Stomach (tissue), 9 donors: ENCODE results near the gene PRL. TPM values are rescaled to one million over a fixed set of nuclear protein-coding genes. Genes with fewer than 3 reads are reported as not detected.

ENCODE experiments used
- DNase-seq, 2 donors: peaks; one replicate each; pipeline versions ENCODE4 v3.0.0 to v3.0.0-alpha.2; 2013 to 2019
- H3K27ac ChIP-seq, 5 donors: fragments of 200-600 bp in 4 of 5; sonication (generic) in 4 of 5; one replicate each; pipeline ENCODE4 v1.5.1; 2013 to 2019; ENCODE audit warnings: mild to moderate bottlenecking in 1 of 5, moderate library complexity in 1 of 5
- H3K27me3 ChIP-seq, 3 donors: fragments of 200-600 bp; sonication (generic); one replicate each; pipeline ENCODE4 v1.5.1; 2017 to 2019; ENCODE audit warnings: mixed run types in 1 of 3
- H3K36me3 ChIP-seq, 4 donors: fragments of 200-600 bp; sonication (generic); 1 replicate in 3 of 4; 2 replicates in 1 of 4; pipeline ENCODE4 v1.5.1; 2016 to 2019
- H3K4me1 ChIP-seq, 4 donors: fragments of 200-600 bp; sonication (generic); one replicate each; pipeline ENCODE4 v1.5.1; 2016 to 2019
- H3K4me3 ChIP-seq, 4 donors: fragments of 200-600 bp; sonication (generic) in 3 of 4; one replicate each; pipeline ENCODE4 v1.5.1; 2016 to 2019; ENCODE audit warnings: mild to moderate bottlenecking in 1 of 4
- H3K9me3 ChIP-seq, 4 donors: fragments of 200-600 bp; sonication (generic); one replicate each; pipeline ENCODE4 v1.5.1; 2016 to 2019
- EP300 ChIP-seq: sonication (generic); formaldehyde crosslinking; IDR thresholded peaks from one replicate; pipeline ENCODE4 v1.6.1; 2017; ENCODE audit warnings: antibody characterized with exemption
- POLR2A ChIP-seq, 4 donors: fragments of 450-650 bp; IDR thresholded peaks; one replicate each; pipeline ENCODE4 v1.6.1; 2016; ENCODE audit warnings: antibody characterized with exemption in 4 of 4, control low read depth in 2 of 4, mild to moderate bottlenecking in 1 of 4, moderate library complexity in 1 of 4
- POLR2AphosphoS5 ChIP-seq, 3 donors: sonication (generic); formaldehyde crosslinking; IDR thresholded peaks; one replicate each; pipeline ENCODE4 v1.6.1; 2016; ENCODE audit warnings: antibody characterized with exemption in 3 of 3
- whole genome bisulfite sequencing, 5 donors: extraction: QIAGEN DNeasy Blood & Tissue Kit in 3 of 5; methylation state at CpG; one replicate each; pipeline versions ENCODE4 v1.1.5 to v1.1.7; 2013 to 2018; 5-methylcytosine and 5-hydroxymethylcytosine counted together
- intact Hi-C: fragments of 100-400 bp; cut with DNase I; formaldehyde crosslinking; loops from one replicate; pipeline ENCODE4 v1.15.1; 2023; ENCODE audit warnings: low total_unique reads
- polyA plus RNA-seq, 3 donors: library from polyadenylated mRNA; stranded (reverse); fragments of 200-250 nt; gene quantifications; one replicate each; pipeline ENCODE4 v1.2.3, GENCODE V29; 2013
- total RNA-seq, 5 donors: library from RNA; depleted of rRNA; stranded (reverse); fragments of >200 nt; gene quantifications; one replicate each; pipeline versions ENCODE4 v1.1.0 to v1.2.3, GENCODE V29; 2014 to 2016
- TF ChIP-seq, protein P1 (sequence below), 7 experiments: fragments of 450-650 bp in 4 of 7; fragments of 200-600 bp in 3 of 7; sonication (generic) in 3 of 7; IDR thresholded peaks; one replicate each; pipeline ENCODE4 v1.5.1; 2016 to 2019; ENCODE audit warnings: antibody characterized with exemption in 7 of 7, control low read depth in 2 of 7, mild to moderate bottlenecking in 1 of 7
- donor health status: healthy with polysubstance abuse.
- donor health status: Bipolar disorder and iron deficiency.
- donor health status: healthy.

The PRL gene
- total and polyA plus RNA-seq, 8 donors: not detected

DNA sequence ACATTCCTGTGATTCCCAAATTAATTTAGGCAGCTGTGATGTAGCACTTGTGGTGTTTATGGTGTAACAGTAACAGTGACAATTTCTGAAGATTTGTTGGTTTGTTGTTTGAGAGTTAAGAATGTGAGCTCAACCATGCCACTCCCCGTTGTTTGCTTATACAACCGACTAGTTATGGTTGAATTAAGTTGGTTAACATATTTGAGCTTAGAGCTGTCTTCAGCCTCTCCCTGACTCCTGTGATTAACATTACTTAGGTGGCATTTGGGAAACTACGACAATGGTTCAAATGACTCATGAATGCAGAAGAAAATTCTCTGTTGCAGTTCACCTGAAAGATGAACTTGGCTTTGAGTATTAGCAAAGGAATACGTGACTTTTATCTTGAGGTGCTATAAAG is 35.9 kb upstream of the PRL start:
- Histone ChIP-seq H3K27ac (no peak overlapping the region), H3K4me3 (no peak overlapping the region), H3K27me3 (no peaks in the 10 kb centered on the region), H3K9me3 (no peaks in the 10 kb centered on the region), H3K36me3 (no peaks in the 10 kb centered on the region), H3K4me1 (no peaks in the 10 kb centered on the region)
- TF ChIP-seq POLR2AphosphoS5 (IDR thresholded peaks at IDR 0.05) (no peak), POLR2A (IDR thresholded peaks at IDR 0.05) (no peak), EP300 (no peak)
- TF ChIP-seq, protein P1, sequence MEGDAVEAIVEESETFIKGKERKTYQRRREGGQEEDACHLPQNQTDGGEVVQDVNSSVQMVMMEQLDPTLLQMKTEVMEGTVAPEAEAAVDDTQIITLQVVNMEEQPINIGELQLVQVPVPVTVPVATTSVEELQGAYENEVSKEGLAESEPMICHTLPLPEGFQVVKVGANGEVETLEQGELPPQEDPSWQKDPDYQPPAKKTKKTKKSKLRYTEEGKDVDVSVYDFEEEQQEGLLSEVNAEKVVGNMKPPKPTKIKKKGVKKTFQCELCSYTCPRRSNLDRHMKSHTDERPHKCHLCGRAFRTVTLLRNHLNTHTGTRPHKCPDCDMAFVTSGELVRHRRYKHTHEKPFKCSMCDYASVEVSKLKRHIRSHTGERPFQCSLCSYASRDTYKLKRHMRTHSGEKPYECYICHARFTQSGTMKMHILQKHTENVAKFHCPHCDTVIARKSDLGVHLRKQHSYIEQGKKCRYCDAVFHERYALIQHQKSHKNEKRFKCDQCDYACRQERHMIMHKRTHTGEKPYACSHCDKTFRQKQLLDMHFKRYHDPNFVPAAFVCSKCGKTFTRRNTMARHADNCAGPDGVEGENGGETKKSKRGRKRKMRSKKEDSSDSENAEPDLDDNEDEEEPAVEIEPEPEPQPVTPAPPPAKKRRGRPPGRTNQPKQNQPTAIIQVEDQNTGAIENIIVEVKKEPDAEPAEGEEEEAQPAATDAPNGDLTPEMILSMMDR (IDR thresholded peaks at IDR 0.05): no peak
- intact Hi-C loops: no loop called here
- WGBS, 5 donors: 68 to 80% (median 70%) methylated on average over 4 of the region's 4 CpGs
- DNase-seq: no peak

DNA sequence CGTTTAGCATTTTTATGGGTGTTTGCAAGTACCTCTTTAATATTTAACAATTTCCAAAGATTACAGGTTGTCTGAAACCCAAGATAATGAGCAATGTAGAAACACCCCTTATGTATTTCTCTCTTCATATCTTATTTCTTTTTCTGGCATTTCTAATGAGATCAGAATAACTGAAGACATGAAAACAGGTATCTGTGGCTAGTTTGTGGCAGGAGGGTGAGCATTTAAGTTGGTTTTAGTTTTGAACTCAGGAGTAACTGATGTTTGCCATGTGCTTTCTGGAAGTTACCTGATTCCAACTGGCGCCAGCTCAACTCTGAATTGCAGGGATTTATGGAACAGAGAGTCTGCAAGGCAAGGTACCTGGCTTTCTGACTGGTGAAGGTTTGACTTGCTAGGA is 35.4 kb upstream of the PRL start:
- 77 to 92% (median 81%) methylated on average over 2 of the region's 2 CpGs for WGBS, 5 donors
- no peak for DNase-seq
- Histone ChIP-seq H3K27ac (no peak overlapping the region), H3K36me3 (no peaks in the 10 kb centered on the region), H3K27me3 (no peaks in the 10 kb centered on the region), H3K9me3 (no peaks in the 10 kb centered on the region), H3K4me1 (no peaks in the 10 kb centered on the region), H3K4me3 (no peak overlapping the region)
- intact Hi-C loops: no loop called here
- TF ChIP-seq POLR2AphosphoS5 (IDR thresholded peaks at IDR 0.05) (no peak), POLR2A (IDR thresholded peaks at IDR 0.05) (no peak), EP300 (no peak)
- TF ChIP-seq, protein P1 (IDR thresholded peaks at IDR 0.05): no peak

DNA sequence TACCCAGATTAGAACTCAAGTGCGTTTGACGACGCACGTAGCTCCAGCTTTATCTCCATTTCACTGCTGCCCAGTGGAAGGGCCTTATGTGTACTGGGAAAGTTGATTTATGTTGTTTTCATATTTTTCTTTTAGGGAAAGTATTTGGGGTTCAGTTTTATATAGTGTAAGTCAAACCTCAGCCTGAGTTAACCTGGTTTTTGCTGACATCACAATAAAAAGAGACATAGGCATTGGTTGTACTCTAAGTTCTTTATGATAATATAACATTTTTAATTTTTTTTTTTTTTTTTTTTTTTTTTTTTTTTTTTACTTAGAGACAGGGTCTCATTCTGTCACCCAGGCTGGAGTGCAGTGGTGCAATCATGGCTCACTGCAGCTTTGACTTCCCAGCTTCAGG is 34.1 kb upstream of the PRL start:
- DNase-seq: no peak
- no peak overlapping the region for H3K4me3 ChIP-seq
- no peak overlapping the region for H3K27ac ChIP-seq
- H3K36me3 ChIP-seq: no peaks in the 10 kb centered on the region
- no peaks in the 10 kb centered on the region for H3K4me1 ChIP-seq
- no peaks in the 10 kb centered on the region for H3K27me3 ChIP-seq
- no peaks in the 10 kb centered on the region for H3K9me3 ChIP-seq
- WGBS, 5 donors: 97 to 99% (median 98%) methylated on average over 4 of the region's 4 CpGs
- intact Hi-C loops: no loop called here
- TF ChIP-seq POLR2AphosphoS5 (IDR thresholded peaks at IDR 0.05) (no peak), EP300 (no peak)
- TF ChIP-seq, protein P1 (IDR thresholded peaks at IDR 0.05): no peak

DNA sequence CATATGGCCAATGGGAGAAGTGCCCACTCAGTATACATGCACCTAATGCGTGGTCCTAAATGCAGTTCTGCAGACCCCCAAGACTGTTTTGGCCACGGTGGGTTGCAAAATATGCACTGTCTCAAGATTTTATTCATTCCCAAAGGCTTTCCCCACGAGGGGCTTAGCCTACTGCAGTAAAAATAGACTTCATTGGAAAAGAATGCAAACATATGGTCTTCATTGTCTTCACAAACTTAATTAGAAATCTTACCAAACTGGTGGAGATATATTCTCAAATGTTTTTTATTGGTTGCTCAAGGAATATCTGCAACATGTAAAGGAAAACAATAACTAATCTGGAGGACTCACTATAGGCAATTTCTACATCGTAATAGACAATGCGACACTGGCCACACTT is 31.6 kb upstream of the PRL start:
- TF ChIP-seq POLR2AphosphoS5 (IDR thresholded peaks at IDR 0.05) (no peak), POLR2A (IDR thresholded peaks at IDR 0.05) (no peak), EP300 (no peak)
- TF ChIP-seq, protein P1 (IDR thresholded peaks at IDR 0.05): no peak
- WGBS, 5 donors: 70 to 80% (median 77%) methylated on average over 5 of the region's 5 CpGs
- Histone ChIP-seq H3K36me3 (no peaks in the 10 kb centered on the region), H3K27ac (no peak overlapping the region), H3K4me1 (no peaks in the 10 kb centered on the region), H3K4me3 (no peak overlapping the region), H3K9me3 (no peaks in the 10 kb centered on the region), H3K27me3 (no peaks in the 10 kb centered on the region)
- intact Hi-C loops: no loop called here
- DNase-seq: no peak
